ENCODE measurements around the gene ABCC1.
"Not testable (repeated sequence)": the region's sequence is repeated elsewhere in the genome, so short reads cannot be mapped to it uniquely, and the experiment has no call there.

The ABCC1 gene

DNA sequence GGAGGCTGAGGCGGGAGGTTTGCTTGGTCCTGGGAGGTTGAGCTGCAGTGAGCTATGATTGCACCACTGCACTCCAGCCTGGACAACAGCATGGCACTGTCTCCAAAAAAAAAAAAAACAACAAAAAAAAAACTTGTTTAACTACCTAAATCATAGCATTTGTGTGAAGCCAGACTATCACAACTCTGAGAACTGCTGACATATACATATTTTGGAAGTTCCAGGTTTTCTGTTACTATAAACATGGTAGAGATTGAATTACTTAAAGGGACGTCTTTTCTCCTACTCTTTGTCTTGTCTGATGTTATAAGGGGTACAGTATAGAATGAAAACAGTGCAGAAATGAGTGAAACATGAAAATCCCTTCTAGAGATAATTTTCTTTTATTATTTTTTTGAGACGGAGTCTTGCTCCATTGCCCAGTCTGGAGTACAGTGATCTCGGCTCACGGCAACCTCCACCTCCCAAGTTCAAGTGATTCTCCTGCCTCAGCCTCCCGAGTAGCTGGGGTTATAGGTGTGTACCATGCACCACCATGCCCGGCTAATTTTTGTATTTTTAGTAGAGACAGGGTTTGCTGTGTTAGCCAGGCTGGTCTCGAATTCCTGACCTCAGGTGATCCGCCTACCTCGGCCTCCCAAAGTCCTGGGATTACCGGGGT lies 18.4 kb downstream of the ABCC1 start:
- DNase-seq: no peak

DNA sequence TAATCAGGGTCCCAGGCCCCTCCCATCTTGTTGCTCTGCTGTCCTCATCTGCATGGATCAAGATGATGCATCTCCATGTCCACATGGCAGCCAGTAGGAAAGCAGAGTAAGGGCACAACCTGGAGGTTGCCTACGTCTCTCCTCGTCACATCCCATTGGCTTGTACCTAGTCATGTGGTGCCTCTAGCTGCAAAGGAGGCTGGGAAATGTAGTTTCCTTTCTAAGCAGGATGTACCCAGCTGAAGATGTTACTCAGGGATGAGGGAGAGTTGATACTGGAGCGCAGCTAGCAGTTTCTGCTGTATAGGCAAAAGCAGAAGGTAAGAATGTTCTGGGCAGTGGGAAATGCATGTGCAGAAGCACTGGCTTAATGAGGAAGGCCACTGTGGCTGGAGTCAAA lies 20.8 kb downstream of the ABCC1 start:
- no peak for DNase-seq

DNA sequence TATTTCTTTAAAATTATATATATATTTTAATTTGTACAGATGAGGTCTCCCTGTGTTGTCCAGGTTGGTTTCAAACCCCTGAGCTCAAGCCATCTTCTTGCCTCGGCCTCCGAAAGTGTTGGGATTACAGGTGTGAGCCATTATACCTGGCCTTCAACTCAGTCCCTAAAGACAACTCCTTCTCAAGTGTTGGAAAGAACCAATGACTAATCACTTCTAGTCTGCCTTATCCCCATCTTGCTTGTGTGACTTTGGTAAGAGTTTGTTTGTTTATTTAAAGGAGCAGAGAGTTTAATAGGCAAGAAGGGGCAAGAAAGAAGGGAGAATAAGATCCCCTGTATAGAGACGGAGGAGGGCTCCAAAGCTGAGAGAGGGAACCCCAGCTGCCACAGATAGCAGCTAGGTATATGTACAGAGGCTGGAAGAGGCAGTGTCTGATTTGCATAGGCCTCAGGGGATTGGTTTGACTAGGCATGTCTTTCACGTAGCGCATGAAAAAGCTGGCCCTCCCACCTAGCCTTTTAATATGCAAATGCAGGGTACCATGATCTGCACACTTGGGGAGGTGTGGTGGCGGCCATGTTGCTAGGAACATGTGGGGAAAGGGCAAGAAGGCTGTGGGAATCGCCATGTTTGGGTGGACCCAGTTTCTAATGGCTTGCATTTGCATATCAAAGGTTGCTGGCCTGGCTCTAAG lies 21.5 kb downstream of the ABCC1 start:
- peak; percentile 75 for DNase-seq

DNA sequence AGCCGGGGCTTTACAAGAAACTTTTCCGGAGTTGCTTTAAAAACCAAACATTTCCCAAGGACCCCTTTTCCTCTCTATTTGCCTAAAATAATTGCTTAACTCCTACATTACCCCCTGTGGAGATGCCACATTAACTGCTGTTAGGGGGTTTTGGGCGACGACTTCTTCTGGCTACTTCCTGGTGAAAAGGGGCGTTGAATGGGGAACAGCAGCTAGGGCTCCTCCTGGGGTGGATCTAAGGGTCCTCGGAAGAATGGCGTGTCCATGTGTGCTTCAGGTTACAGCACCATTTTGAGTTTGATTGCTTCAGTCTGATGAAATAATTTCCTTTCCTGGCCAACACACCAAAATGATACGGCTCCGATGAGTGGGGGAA lies 22.0 kb downstream of the ABCC1 start:
- DNase-seq: no peak

DNA sequence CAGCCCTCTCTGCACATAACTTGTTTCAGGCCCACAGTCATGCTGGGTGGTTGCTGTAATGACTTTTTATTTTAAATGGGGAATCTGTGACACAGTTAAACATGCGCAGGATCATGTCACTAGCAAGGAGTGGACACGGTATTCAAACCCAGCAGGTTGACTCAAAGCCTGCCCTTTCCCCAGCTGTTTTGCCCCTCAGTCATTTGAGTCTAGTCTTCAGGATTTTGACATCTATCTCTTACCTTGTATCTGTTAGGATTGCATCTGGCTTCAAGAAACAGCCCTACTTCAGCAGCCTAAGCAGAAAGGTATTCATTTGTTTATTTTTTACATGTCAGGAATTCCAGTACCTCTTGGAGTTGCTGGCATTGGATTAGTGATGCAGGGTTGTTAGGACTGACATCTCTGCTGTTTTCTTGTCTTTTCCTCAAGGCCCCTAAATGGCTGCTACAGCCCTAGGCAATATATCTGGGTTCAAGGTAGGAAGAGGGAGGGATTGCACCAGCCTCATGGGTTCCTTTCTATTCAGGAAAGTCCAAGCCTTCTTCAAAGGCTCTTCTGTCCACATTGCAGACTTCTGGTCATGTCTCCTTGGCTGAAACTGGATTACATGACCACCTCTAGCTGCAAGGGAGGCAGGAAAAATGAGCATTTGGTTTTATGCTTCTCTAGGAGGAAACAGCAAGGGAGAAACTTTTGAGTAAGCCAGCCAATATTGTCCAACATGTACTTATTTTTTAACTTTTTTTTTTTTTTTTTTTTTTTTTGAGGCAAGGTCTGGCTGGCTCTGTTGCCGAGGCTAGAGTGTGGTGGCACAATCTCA lies 22.8 kb downstream of the ABCC1 start:
- DNase-seq: no peak

DNA sequence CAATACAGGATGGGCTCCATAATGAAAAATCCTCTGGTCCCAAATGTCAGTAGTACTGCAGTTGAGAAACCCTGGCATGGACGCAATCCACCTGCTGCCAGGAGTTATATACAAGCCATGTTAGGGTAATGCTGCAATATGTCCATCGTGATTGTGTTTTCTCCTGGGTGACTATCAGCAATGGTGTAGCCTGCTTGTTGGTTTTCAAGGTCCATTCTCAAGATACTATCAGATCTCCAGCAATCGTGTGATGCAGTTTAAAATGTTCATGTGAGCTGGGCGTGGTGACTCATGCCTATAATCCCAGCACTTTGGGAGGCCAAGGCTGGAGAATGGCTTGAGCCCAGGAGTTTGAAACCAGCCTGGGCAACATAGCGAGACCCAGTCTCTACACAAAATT lies 24.0 kb downstream of the ABCC1 start:
- no peak for DNase-seq

DNA sequence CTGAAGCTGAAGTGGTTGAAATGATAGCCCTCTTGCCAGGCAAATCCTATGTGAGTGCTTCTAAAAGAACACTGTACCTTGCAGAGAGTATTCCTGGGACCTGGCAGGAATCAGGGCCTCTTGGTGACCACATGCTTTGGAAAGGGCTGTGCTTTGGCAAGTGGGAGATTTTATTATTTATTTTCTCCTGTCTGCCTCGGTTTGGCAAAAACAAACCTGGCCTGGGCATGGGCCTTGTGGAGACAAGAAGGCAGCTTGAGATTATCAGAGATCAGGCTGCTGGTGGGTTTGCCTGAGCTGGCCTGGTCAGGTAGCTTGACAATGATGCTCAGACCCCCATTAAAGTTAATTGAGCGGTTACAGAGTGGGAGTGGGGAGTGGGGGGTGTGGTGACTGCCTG lies 24.6 kb downstream of the ABCC1 start:
- no peak for DNase-seq

DNA sequence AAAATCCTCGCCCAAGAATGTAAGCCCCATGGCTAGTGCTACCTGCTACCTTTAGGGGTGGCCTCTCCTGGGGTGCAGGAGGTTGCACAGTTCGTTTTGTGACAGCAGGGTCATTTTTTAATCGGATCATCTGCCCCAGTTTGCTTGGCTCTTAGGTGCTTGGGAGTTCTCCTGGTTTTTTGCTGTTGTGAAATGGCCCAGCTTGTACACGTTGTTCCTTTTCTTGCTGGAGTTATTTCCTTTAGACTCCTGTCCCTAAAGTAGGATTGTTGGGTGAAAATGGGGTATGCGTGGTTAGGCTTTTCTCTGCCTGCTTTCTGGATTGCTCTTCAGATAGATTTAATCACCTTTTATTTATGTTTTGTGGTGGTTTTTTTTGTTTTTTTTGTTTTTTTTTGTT lies 25.8 kb downstream of the ABCC1 start:
- DNase-seq: no peak

DNA sequence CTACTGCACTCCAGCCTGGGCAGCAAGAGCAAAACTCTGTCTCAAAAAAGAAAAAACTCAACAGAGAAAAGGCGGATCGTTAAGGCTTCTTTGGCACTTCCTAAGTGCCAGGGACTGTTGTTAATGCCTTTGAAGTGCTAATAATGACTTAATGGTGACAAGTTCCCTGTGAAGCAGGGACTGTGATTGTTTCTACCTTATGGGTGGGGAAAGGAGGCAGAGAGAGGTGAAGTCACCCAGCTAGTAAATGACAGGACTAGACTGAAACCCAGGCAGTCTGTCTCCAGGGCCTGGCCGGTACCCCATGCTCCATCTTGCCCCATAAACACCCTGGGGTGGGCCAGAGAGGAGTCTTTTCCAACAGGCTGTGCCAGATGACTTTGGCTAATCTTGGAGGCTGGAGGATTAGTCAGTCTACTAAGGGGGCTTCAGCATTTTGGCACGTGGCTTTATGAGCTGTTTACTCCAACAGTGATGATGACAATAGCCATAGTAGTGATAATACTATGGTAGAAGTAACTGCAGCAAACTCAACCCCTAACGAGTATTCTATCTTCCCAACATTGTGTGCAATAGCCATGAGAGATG lies 26.9 kb downstream of the ABCC1 start:
- DNase-seq: no peak

DNA sequence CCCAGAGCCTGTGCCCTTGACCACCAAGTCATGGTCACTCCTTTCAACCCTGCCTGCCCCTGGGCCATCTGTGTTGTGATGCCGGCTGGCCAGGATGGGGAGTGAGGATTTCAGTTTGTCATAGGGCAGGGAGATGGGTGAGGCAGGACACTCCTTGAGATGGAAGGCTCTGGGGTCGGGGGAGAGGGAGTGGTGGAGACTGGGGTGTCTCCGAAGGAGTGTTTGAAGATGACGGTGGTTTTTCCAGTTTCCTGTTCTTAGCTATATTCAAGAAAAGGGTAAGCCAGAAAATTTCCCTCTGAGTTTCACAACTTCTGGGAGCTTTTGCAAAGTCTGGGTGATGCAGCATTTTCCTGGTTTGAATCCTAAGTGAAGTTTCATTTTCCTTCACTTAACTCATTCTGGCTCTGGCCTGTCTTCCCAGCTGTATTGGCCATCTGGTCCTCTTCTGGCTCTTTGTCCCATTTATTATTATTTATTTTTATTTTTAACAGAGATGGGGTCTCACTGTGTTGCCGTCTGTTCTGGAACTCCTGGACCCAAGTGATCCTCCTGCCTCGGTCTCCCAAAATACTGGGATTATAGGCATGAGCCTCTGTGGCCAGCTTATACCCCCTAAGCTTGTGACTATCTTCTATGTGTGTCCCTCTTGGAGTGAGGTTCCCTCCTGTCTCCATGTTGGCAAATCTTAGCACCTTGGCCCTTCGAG lies 27.7 kb downstream of the ABCC1 start:
- DNase-seq: no peak

DNA sequence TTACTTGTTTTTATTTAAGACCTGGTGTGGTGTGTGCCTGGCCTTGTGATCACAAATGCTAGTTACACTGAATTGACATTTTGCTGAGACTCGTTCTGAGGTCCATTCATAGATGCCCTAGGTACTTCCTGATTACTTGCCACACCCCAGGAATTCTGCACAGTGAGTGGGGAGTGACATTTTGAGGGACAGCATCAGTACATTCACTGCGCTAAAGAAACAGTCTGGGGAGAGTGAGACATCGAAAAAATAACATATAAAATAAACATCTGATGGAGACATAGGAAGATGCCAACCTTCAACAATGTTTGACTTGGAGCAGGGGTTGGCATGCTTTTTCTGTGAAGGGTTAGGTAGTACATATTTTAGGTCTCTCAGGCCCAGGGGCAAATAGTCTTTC lies 30.4 kb downstream of the ABCC1 start:
- no peak for DNase-seq

DNA sequence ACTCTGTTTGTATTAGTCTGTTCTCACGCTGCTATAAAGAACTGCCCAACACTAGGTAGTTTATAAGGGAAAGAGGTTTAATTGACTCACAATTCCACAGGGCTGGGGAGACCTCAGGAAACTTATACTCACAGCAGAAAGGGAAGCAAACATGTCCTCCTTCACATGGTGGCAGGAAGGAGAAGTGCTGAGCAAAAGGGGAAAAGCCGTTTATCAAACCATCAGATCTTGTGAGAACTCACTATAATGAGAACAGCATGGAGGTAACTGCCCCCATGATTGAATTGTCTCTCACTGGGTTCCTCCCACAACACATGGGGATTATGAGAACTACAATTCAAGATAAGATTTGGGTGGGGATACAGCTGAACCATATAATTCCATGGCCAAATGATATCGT lies 30.9 kb downstream of the ABCC1 start:
- no peak for DNase-seq

DNA sequence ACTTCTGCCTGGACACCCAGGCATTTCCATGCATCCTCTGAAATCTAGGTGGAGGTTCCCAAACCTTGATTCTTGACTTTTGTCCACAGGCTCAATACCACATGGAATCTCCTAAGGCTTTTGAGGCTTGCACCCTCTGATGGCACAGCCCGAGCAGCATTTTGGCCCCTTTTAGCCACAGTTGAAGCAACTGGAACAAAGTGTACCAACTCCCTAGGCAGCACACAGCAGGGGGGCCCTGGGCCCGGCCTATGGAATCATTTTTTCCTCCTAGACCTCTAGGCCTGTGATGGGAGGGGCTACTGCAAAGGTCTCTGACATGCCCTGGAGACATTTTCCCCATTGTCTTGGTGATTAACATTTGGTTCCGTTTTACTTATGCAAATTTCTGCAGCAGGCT lies 32.0 kb downstream of the ABCC1 start:
- DNase-seq: no peak

DNA sequence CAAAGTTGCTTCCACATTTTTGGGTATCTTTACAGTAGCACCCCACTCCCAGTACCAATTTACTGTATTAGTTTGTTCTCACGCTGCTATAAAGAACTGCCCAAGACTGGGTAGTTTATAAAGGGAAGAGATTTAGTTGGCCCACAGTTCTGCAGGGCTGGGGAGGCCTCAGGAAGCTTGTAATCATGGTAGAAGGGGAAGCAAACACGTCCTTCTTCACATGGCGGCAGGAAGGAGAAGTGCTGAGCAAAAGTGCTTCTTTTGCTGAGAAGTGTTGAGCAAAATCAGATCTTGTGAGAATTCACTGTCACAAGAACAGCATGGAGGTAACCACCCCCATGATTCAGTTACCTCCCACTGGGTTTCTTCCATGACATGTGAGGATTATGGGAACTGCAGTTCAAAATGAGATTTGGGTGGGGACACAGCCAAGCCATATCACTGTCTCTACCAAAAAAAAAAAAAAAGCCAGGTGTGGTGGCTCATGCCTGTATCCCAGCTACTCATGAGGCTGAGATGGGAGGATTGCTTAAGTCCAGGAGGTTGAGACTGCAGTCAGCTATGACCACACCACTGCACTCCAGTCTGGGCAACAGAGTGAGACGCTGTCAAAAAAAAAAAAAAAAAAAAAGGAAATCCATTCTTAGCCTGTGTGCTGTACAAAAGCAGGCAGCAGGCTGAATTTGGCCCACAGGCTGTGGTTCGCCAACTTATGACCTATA lies 32.9 kb downstream of the ABCC1 start:
- DNase-seq: not testable (repeated sequence)

DNA sequence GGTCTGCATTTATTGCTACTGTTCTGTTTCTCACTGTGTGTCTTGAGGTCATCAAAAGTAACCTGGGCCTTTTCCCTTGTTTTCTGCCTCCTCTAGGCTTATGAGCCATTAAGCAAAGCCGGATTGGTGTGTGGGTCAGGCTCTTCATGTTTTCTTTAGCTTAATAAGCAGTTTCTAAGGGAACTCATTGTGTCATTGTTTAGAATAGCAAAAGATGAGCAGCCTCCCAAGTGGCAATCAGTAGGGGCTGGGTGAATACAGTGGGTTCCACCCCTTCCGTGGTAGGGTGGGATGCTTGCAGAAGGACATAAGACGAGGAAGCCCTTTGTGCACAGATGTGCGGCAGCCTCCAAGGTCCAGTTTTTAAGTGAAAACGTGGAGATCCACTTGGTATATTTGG lies 34.5 kb downstream of the ABCC1 start:
- DNase-seq: no peak

DNA sequence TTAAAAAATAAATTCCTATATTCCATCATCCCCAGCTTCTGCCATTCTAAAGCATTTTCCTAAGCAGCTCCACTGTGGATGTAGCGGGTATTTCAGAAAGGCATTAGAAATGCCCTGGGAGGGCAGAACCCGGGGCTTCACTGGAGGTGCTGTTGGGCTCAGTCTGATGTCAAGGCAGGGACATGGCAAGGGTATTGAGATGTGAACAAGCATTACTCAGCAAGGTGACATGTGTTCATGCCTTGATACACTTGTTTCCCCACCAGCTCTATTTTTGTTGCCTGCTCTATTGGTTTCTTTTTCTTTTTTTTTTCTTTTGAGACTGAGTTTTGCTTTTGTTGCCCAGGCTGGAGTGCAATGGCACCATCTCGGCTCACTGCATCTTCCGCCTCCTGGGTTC lies 35.7 kb downstream of the ABCC1 start:
- DNase-seq: no peak

DNA sequence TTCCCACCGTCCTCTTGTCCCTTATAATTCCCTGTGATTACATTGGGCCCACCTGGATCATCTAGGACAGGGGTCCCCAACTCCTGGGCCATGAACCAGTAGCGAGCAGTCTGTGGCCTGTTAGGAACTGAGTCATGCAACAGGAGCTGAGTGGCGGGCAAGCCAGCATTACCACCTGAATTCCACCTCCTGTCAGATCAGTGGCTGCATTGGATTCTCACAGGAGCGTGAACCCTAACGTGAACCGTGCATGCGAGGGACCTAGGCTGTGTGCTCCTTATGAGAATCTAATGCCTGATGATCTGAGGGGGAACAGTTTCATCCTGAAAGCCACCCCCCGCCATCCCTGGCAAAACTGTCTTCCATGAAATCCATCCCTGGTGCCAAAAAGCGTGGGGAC lies 36.8 kb downstream of the ABCC1 start:
- no peak for DNase-seq

DNA sequence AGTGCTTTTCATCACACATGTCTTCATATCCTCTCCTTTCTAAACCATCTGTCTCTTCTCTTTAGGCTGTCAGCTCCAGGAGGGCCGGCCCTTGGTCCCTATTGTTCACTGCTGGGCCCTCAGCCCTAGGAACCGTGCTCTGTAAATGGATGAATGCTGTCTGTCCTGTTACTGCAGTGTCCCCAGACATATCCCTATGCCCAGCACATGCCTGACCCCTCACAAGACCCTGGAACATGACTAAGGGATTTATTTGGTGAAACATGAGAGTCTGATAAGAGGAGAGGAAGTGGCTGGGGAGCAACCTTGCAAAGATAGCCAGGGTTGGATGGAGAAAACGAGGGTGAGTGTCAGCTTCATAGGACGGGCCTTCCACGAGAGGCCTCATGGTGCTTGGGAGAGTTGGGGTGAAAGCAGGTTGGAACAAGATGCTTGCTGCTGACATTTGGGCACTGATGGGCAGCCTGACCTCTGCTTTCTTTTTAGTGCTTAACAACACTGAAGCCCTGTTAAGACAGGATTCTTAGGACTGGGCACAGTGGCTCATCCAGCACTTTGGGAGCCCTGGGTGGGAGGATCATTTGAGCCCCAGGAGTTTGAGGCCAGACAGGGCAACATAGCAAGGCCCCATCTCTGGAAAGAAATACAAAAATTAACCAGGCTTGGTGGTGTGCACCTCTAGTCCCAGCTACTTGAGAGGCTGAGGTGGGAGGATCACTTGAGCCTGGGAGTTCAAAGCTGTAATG lies 39.0 kb downstream of the ABCC1 start:
- no peak for DNase-seq

DNA sequence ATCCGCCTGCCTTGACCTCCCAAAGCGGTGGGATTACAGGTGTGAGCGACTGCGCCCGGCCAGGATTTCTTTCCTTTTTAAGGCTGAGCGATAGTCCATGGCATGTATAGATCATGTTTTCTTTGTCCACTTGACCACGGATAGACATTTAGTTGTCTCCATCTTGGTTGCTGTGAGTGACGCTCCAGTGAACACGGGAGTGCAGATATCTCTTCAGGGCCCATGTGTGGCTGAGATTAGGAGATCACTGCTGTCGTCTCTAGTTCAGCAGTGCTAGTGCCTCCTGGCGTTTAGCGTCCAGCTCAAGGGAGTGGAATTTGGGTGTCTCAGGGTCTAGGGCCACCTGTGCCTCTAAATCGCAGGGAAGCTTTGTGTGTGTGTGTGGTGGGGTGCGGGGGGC lies 41.5 kb downstream of the ABCC1 start:
- no peak for DNase-seq

DNA sequence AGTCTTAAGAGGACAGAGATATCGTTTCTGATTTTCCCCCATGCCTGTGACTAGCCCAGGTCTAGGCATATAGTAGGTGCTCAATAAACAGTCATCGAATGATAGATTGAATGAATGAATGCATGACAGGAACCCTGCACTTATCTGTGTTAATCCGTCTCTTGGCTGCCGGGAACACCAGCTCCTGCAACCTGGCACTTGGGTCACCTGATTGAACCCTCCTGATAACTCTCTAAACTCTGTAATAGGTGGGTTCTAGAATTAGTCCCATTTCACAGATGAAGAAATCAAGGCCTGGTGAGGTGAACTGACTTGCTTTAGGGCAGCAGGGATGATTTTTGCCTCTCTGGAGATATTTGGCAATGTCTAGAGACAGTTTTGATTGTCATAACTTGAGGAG lies 43.7 kb downstream of the ABCC1 start:
- no peak for DNase-seq

DNA sequence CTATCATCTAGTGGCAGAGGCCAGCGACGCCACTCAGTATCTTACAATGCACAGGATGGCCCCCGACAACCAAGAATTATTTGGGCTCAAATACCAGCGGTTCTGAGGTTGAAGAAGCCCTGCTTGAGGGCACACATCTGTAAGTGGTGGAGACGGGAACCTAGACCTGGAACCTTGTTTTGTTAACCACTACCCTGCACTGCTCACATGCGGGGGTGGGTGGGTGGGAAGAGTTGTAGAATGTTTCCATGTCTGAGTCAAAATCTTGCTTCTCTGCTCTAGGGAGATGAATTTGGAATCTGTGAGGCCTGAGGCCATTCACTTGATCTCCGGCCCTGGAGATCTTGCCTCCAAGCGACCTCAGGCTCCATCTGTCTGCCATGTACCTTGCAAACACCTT lies 44.1 kb downstream of the ABCC1 start:
- no peak for DNase-seq

Measured in NCI-H526 treated with DMSO at 0.1 percent for 48 hours (cell line).